GM23248 (cell line): Measurements from ENCODE around the gene LRRC74A.

ENCODE experiments used
- EZH2 ChIP-seq: fragments of 200-600 bp; sonication (generic); IDR thresholded peaks from 2 replicates; pipeline ENCODE4 v1.6.1; 2018; ENCODE audit warnings: antibody characterized with exemption, mild to moderate bottlenecking; ENCODE audit not compliant: insufficient read depth, poor library complexity, severe bottlenecking
- EZH2phosphoT487 ChIP-seq: fragments of 200-600 bp; sonication (generic); IDR thresholded peaks from 2 replicates; pipeline ENCODE4 v1.6.1; 2018; ENCODE audit warnings: antibody characterized with exemption, moderate library complexity, mild to moderate bottlenecking, low read depth; ENCODE audit not compliant: insufficient read depth

DNA sequence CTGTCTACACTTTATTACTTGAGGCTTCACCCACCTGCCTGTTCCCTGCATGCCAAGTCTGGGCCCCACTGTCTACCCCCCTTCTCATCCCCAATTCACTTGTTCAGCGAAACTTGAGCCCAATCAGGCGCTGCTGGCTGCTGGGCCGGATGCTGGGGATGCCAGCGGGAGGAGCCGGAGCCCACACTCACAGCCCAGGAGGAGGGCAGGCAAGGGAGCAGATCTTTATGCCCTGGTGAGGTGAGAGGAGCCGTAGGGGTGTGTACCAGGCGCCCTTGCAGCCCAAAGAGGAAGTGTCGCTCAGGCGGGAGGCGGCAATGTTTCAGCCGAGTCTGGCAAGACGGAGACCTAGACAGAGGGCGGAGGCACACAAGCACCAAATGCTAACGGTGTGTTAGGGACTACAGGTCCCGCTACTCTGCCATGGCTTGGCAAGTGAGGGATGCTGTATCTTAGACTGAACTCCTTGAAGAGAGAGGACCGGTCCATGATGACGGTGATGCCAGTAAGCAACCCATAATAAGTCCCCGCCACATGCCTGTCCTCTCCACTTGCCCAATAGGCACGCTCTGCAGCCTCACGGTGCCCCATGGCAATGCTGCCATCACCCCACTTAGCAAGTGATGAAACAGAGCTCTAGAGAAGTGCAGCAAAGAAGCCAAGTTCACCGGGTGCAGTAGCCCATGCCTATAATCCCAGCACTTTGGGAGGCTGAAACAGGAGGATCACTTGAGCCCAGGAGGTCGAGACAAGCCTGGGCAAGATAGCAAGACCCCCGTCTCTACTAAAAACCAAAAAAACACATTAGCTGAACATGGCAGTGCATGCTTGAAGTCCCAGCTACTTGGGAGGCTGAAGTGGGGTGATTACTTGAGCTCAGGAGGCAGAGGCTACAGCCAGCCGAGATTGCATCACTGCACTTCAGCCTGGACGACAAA is 41.6 kb downstream of the LRRC74A start:
- TF ChIP-seq EZH2 = no peak
- no peak for TF ChIP-seq EZH2phosphoT487
